H1 (cell line): ENCODE measurements around the gene MYBPC3. TPM values are rescaled to one million over a fixed set of nuclear protein-coding genes. Genes with fewer than 3 reads are reported as not detected.
"Not testable (repeated sequence)": the region's sequence is repeated elsewhere in the genome, so short reads cannot be mapped to it uniquely, and the experiment has no call there.

ENCODE experiments used
- CTCF ChIA-PET: fragments of 300-600 bp; sonication (Branson Sonifier 250); formaldehyde crosslinking; loops from one replicate; lab custom pipeline; 2021; ENCODE audit not compliant: partially characterized antibody; lab: Charles Lee
- POLR2A ChIA-PET: fragments of 300-600 bp; sonication (Branson Sonifier 250); formaldehyde crosslinking; loops from one replicate; lab custom pipeline; 2021; ENCODE audit warnings: inconsistent platforms; ENCODE audit not compliant: partially characterized antibody; lab: Charles Lee
- DNase-seq, 2 experiments: peaks; one replicate each; pipeline versions ENCODE4 v3.0.0 to v3.0.0-alpha.2; 2010 to 2022; ENCODE audit warnings: low spot score in 2 of 2, low read depth in 1 of 2, mixed read lengths in 1 of 2
- FAIRE-seq: peaks from 2 replicates; lab custom pipeline; 2011; peaks lifted over from hg19 to GRCh38; lab: Jason Lieb, UNC
- H2AFZ ChIP-seq: 2 replicates; pipeline ENCODE4 v1.8.1; 2012; ENCODE audit warnings: low read length, inconsistent platforms
- H2AK5ac ChIP-seq: 2 replicates; pipeline ENCODE4 v1.6.1; 2013; ENCODE audit warnings: low read depth, low read length
- H2BK120ac ChIP-seq: replicated peaks from 2 replicates; pipeline ENCODE3; 2013; ENCODE audit warnings: low read depth, low read length, inconsistent platforms
- H2BK12ac ChIP-seq: 2 replicates; pipeline ENCODE4 v1.6.1; 2013; ENCODE audit warnings: low read depth, low read length
- H2BK15ac ChIP-seq: 2 replicates; pipeline ENCODE4 v1.6.1; 2013; ENCODE audit warnings: low read length
- H2BK20ac ChIP-seq: 2 replicates; pipeline ENCODE4 v1.6.1; 2013; ENCODE audit warnings: low read length
- H2BK5ac ChIP-seq: 2 replicates; pipeline ENCODE4 v1.6.1; 2013; ENCODE audit warnings: low read depth, low read length
- H3K14ac ChIP-seq: 2 replicates; pipeline ENCODE4 v1.6.1; 2013; ENCODE audit warnings: inconsistent platforms; ENCODE audit not compliant: insufficient read length
- H3K18ac ChIP-seq: 2 replicates; pipeline ENCODE4 v1.6.1; 2013; ENCODE audit warnings: low read length; ENCODE audit errors: extremely low read depth
- H3K23ac ChIP-seq: 2 replicates; pipeline ENCODE4 v1.6.1; 2013; ENCODE audit warnings: inconsistent platforms; ENCODE audit not compliant: insufficient read length
- H3K23me2 ChIP-seq: 2 replicates; pipeline ENCODE4 v1.6.1; 2013; ENCODE audit warnings: low read depth, low read length
- H3K27ac ChIP-seq: 2 replicates; pipeline ENCODE4 v1.6.1; 2011; ENCODE audit warnings: low read depth, low read length, inconsistent platforms
- H3K27me3 ChIP-seq, 4 experiments: replicated peaks in 1 of 4; 1 replicate in 1 of 4; 2 replicates in 3 of 4; pipeline versions ENCODE4 v1.6.1 to v1.8.1; 2011 to 2013; ENCODE audit warnings: low read length in 3 of 4, mild to moderate bottlenecking in 3 of 4, inconsistent platforms in 2 of 4, mixed read lengths in 2 of 4, moderate library complexity in 1 of 4; ENCODE audit not compliant: control insufficient read depth in 3 of 4, insufficient read depth in 3 of 4; ENCODE audit errors: extremely low read depth in 1 of 4
- H3K36me3 ChIP-seq, 4 experiments: 2 replicates each; pipeline versions ENCODE4 v1.6.1 to v1.8.1; 2011 to 2013; ENCODE audit warnings: mild to moderate bottlenecking in 4 of 4, low read length in 3 of 4, moderate library complexity in 2 of 4, control low read depth in 1 of 4, inconsistent platforms in 1 of 4; ENCODE audit not compliant: insufficient read depth in 4 of 4, control insufficient read depth in 2 of 4
- H3K4ac ChIP-seq: replicated peaks from 2 replicates; pipeline ENCODE3; 2013; ENCODE audit warnings: low read length, low read depth, mixed read lengths, inconsistent platforms; ENCODE audit not compliant: insufficient read length
- H3K4me1 ChIP-seq, 4 experiments: replicated peaks in 1 of 4; 1 replicate in 1 of 4; 2 replicates in 3 of 4; pipeline versions ENCODE4 v1.6.1 to v1.8.1; 2011 to 2013; ENCODE audit warnings: low read length in 3 of 4, inconsistent platforms in 2 of 4, mixed read lengths in 1 of 4; ENCODE audit not compliant: insufficient read depth in 4 of 4, control insufficient read depth in 3 of 4
- H3K4me2 ChIP-seq, 2 experiments: 2 replicates each; pipeline versions ENCODE4 v1.6.1 to v1.8.1; 2011 to 2013; ENCODE audit warnings: low read depth in 2 of 2, low read length in 2 of 2, control low read depth in 1 of 2, inconsistent platforms in 1 of 2, mild to moderate bottlenecking in 1 of 2; ENCODE audit not compliant: insufficient read depth in 1 of 2
- H3K4me3 ChIP-seq, 4 experiments: fragments of 200-600, 300-600 bp in 1 of 4; sonication (generic), shearing (Covaris generic), sonication (Bioruptor Twin) in 1 of 4; 2 replicates each; pipeline versions ENCODE4 v1.5.1 to v1.8.1; 2011 to 2016; ENCODE audit warnings: low read length in 4 of 4, low read depth in 3 of 4, control low read depth in 2 of 4, inconsistent platforms in 2 of 4, mild to moderate bottlenecking in 2 of 4, mixed read lengths in 1 of 4, moderate library complexity in 1 of 4; ENCODE audit not compliant: insufficient read depth in 2 of 4; ENCODE audit errors: extremely low read depth in 1 of 4
- H3K56ac ChIP-seq: replicated peaks from 2 replicates; pipeline ENCODE3; 2013; ENCODE audit warnings: low read depth, mild to moderate bottlenecking, mixed read lengths, low read length, inconsistent platforms; ENCODE audit not compliant: insufficient read length
- H3K79me1 ChIP-seq: 2 replicates; pipeline ENCODE4 v1.6.1; 2013; ENCODE audit warnings: low read depth, low read length, control low read depth
- H3K79me2 ChIP-seq, 2 experiments: 2 replicates each; pipeline versions ENCODE4 v1.6.1 to v1.8.1; 2012 to 2013; ENCODE audit warnings: low read length in 2 of 2, mild to moderate bottlenecking in 2 of 2, inconsistent platforms in 1 of 2; ENCODE audit not compliant: insufficient read depth in 2 of 2, control insufficient read depth in 1 of 2
- H3K9ac ChIP-seq, 4 experiments: replicated peaks in 1 of 4; 1 replicate in 1 of 4; 2 replicates in 3 of 4; pipeline versions ENCODE4 v1.6.1 to v1.8.1; 2011 to 2013; ENCODE audit warnings: low read depth in 3 of 4, low read length in 3 of 4, control low read depth in 2 of 4, mild to moderate bottlenecking in 2 of 4, moderate library complexity in 2 of 4, inconsistent platforms in 1 of 4; ENCODE audit errors: extremely low read depth in 1 of 4
- H3K9me3 ChIP-seq, 2 experiments: 2 replicates each; pipeline versions ENCODE4 v1.6.1 to v1.8.1; 2012 to 2013; ENCODE audit warnings: mild to moderate bottlenecking in 2 of 2, moderate library complexity in 2 of 2, control low read depth in 1 of 2, inconsistent platforms in 1 of 2, low read depth in 1 of 2, low read length in 1 of 2, mixed read lengths in 1 of 2; ENCODE audit not compliant: insufficient read depth in 2 of 2
- H4K20me1 ChIP-seq, 2 experiments: replicated peaks in 1 of 2; 2 replicates each; pipeline versions ENCODE3 to v1.8.1; 2011 to 2013; ENCODE audit warnings: inconsistent platforms in 2 of 2, low read length in 2 of 2, mild to moderate bottlenecking in 1 of 2; ENCODE audit not compliant: insufficient read depth in 2 of 2, control insufficient read depth in 1 of 2
- H4K5ac ChIP-seq: 2 replicates; pipeline ENCODE4 v1.6.1; 2013; ENCODE audit warnings: low read length, low read depth, mixed read lengths, inconsistent platforms; ENCODE audit not compliant: insufficient read length
- H4K8ac ChIP-seq: 2 replicates; pipeline ENCODE4 v1.8.0; 2013; ENCODE audit warnings: mild to moderate bottlenecking, moderate library complexity, low read length, inconsistent platforms; ENCODE audit not compliant: insufficient read depth; ENCODE audit errors: extremely low read depth
- H4K91ac ChIP-seq: replicated peaks from 2 replicates; pipeline ENCODE3; 2013; ENCODE audit warnings: low read length, mixed read lengths, inconsistent platforms; ENCODE audit not compliant: insufficient read length
- WGBS, 2 experiments: shearing (Covaris generic) in 1 of 2; methylation state at CpG; one replicate each; pipeline versions ENCODE4 v1.1.6 to v1.1.7; 2013 to 2015; ENCODE audit warnings: low lambda C conversion rate in 2 of 2, mixed read lengths in 2 of 2, inconsistent platforms in 1 of 2, low coverage in 1 of 2, missing lambda C conversion rate in 1 of 2; ENCODE audit not compliant: insufficient replicate concordance in 2 of 2, insufficient coverage in 1 of 2, insufficient read length in 1 of 2; ENCODE audit errors: extremely low coverage in 1 of 2, missing lambda C conversion rate in 1 of 2; 5-methylcytosine and 5-hydroxymethylcytosine counted together
- polyA plus RNA-seq, 7 experiments: library from polyadenylated mRNA; depleted of rRNA in 3 of 7; stranded (reverse) in 5 of 7; unstranded in 2 of 7; fragments of >200 nt in 5 of 7; fragments of 200-250 nt in 2 of 7; gene quantifications; 1 replicate in 5 of 7; 2 replicates in 1 of 7; 4 replicates in 1 of 7; pipeline versions ENCODE4 v1.2.1 to v1.2.3, GENCODE V29; 2011 to 2013; ENCODE audit warnings: missing spikeins in 2 of 7, mixed read lengths in 2 of 7
- total RNA-seq: library from RNA; stranded (reverse); fragmentation: NEBNext Ultra II Directional; extraction: Animal tissue kit (Norgen Biotek cat#: 25700); gene quantifications from 2 replicates; pipeline ENCODE4 v1.2.1, GENCODE V29; 2021

The MYBPC3 gene
- total and polyA plus RNA-seq, 2 of the 8 experiments (the other 6 are each of a cell fraction or from before 2014, with no cell fraction given): 0.05 TPM; not detected in 1

- H3K9ac ChIP-seq, H3K4ac ChIP-seq, H3K18ac ChIP-seq, H3K27me3 ChIP-seq, H3K14ac ChIP-seq, H2AK5ac ChIP-seq, H3K79me1 ChIP-seq, H4K5ac ChIP-seq, H2BK20ac ChIP-seq, H2BK15ac ChIP-seq, H3K79me2 ChIP-seq, H4K91ac ChIP-seq, DNase-seq, H3K23me2 ChIP-seq, H2BK5ac ChIP-seq, H2BK12ac ChIP-seq, H3K56ac ChIP-seq, H3K23ac ChIP-seq, H3K4me3 ChIP-seq, H3K4me2 ChIP-seq, H3K36me3 ChIP-seq, H3K9me3 ChIP-seq, H2AFZ ChIP-seq, POLR2A ChIA-PET, H3K4me1 ChIP-seq, H4K20me1 ChIP-seq, H3K27ac ChIP-seq, H2BK120ac ChIP-seq, FAIRE-seq: not testable (repeated sequence)
- peak overlapping the region; percentile 25; the same call in 1 of the 2 replicates for H4K8ac ChIP-seq
- CTCF ChIA-PET: interaction anchor here (1.1 to 1.6 kb wide), 5 partner anchors 11 to 75 kb away, joined by 3 to 7 read pairs (median 4); no protein-coding TSS in a partner anchor
- WGBS, 2 experiments: 93% methylated on average over 16 of the region's 16 CpGs; no CpG with 5 or more reads in 1 of the 2 experiments
Observed at GRCh38 chr11:47334699-47335411, 17.6 kb downstream of the MYBPC3 start.
